CD4-positive, CD25-positive, alpha-beta regulatory T cell (primary cell): ENCODE results near the gene EPB41. TPM values are rescaled to one million over a fixed set of nuclear protein-coding genes. Genes with fewer than 3 reads are reported as not detected.
A peak's percentile ranks its signal among the peaks of the same experiment; 100 is the strongest.
"Not testable (repeated sequence)": the region's sequence is repeated elsewhere in the genome, so short reads cannot be mapped to it uniquely, and the experiment has no call there.

Source experiments
- ATAC-seq, 2 donors: fragments of 150-1000 bp; cut with Tn5 transposase; one replicate each; pipeline ENCODE4 v1.10.0; 2021; ENCODE audit warnings: low read depth in 2 of 2, moderate number of reproducible peaks in 2 of 2, moderate library complexity in 1 of 2
- DNase-seq, 3 donors: peaks; one replicate each; pipeline versions ENCODE4 v3.0.0 to v3.0.0-alpha.2; 2012 to 2022; ENCODE audit warnings: mixed read lengths in 1 of 3
- H3K27ac ChIP-seq: one replicate; pipeline ENCODE4 v1.7.0; 2013; ENCODE audit warnings: mild to moderate bottlenecking, low read length; ENCODE audit not compliant: insufficient read depth, poor library complexity, severe bottlenecking
- H3K27me3 ChIP-seq: one replicate; pipeline ENCODE4 v1.7.0; 2013; ENCODE audit warnings: low read length; ENCODE audit not compliant: control insufficient read depth, insufficient read depth
- H3K36me3 ChIP-seq: one replicate; pipeline ENCODE4 v1.7.0; 2013; ENCODE audit warnings: mild to moderate bottlenecking, low read length, moderate library complexity; ENCODE audit not compliant: control insufficient read depth, insufficient read depth
- H3K4me1 ChIP-seq: 2 replicates; pipeline ENCODE4 v1.7.0; 2013; ENCODE audit warnings: mild to moderate bottlenecking, low read length; ENCODE audit not compliant: insufficient read depth, control insufficient read depth, poor library complexity, severe bottlenecking
- H3K4me3 ChIP-seq: one replicate; pipeline ENCODE4 v1.7.0; 2013; ENCODE audit warnings: low read depth, mild to moderate bottlenecking, low read length, moderate library complexity
- H3K9me3 ChIP-seq, 2 experiments: 1 replicate in 1 of 2; 2 replicates in 1 of 2; pipeline ENCODE4 v1.7.0; 2013; ENCODE audit warnings: low read length in 2 of 2, mild to moderate bottlenecking in 1 of 2, moderate library complexity in 1 of 2; ENCODE audit not compliant: control insufficient read depth in 2 of 2
- H3K27ac Mint-ChIP-seq, 3 donors: one replicate each; pipeline ENCODE4 v1.8.0; 2020 to 2022; ENCODE audit warnings: mild to moderate bottlenecking in 3 of 3, mixed read lengths in 3 of 3, moderate library complexity in 2 of 3
- H3K27me3 Mint-ChIP-seq: one replicate; pipeline ENCODE4 v1.8.0; 2022; ENCODE audit warnings: mild to moderate bottlenecking, mixed read lengths
- H3K36me3 Mint-ChIP-seq: one replicate; pipeline ENCODE4 v1.8.0; 2020; ENCODE audit warnings: mixed read lengths
- H3K4me1 Mint-ChIP-seq, 4 donors: one replicate each; pipeline ENCODE4 v1.8.0; 2020 to 2022; ENCODE audit warnings: mixed read lengths in 4 of 4, mild to moderate bottlenecking in 1 of 4
- H3K4me3 Mint-ChIP-seq, 4 donors: one replicate each; pipeline ENCODE4 v1.8.0; 2020 to 2022; ENCODE audit warnings: mild to moderate bottlenecking in 4 of 4, mixed read lengths in 4 of 4, moderate library complexity in 3 of 4
- H3K9me3 Mint-ChIP-seq, 7 donors: one replicate each; pipeline ENCODE4 v1.8.0; 2020 to 2022; ENCODE audit warnings: mixed read lengths in 7 of 7, mild to moderate bottlenecking in 3 of 7, moderate library complexity in 2 of 7
- polyA plus RNA-seq, 4 donors: library from polyadenylated mRNA; unstranded; fragments of 300-500 nt; fragmentation: Illumina TruSeq; gene quantifications; one replicate each; pipeline ENCODE4 v1.2.3, GENCODE V29; 2021
- total RNA-seq: library from RNA; stranded (reverse); gene quantifications from one replicate; pipeline ENCODE4 v1.2.3, GENCODE V29; 2022

Gene EPB41
- total and polyA plus RNA-seq, 5 donors from 2014 or later, result 118 to 309 (median 161) TPM

GRCh38 chr1:29124366-29125236, 210.2 kb downstream of the EPB41 start:
- Mint-ChIP-seq H3K9me3 (peaks cover 0 to 2% (median 0%) of the 10 kb centered on the region in 7 donors), H3K27me3 (peaks cover 51% of the 10 kb centered on the region), H3K36me3 (peaks cover 5% of the 10 kb centered on the region), H3K4me1 (peaks cover 0 to 20% (median 4%) of the 10 kb centered on the region in 4 donors), H3K27ac (no peak overlapping the region), H3K4me3 (peak overlapping the region in 3 of 4 donors; percentile 52 to 74 (median 74))
- Histone ChIP-seq H3K36me3 (peaks cover 4% of the 10 kb centered on the region), H3K27me3 (no peaks in the 10 kb centered on the region), H3K9me3 (no peaks in the 10 kb centered on the region), H3K27ac (no peak overlapping the region), H3K4me1 (peaks cover 33% of the 10 kb centered on the region), H3K4me3 (no peak overlapping the region)
- ATAC-seq (peak in 1 of 2 donors; percentile 38), DNase-seq (peak; percentile 36 to 74 (median 49))

GRCh38 chr1:29125237-29125641, 210.9 kb downstream of the EPB41 start:
- ATAC-seq (no peak), DNase-seq (no peak)
- peak overlapping the region in 1 of 3 donors; percentile 51 for H3K27ac Mint-ChIP-seq
- H3K9me3 ChIP-seq, result no peaks in the 10 kb centered on the region
- peaks cover 33% of the 10 kb centered on the region for H3K4me1 ChIP-seq
- no peak overlapping the region for H3K4me3 ChIP-seq
- H3K27me3 Mint-ChIP-seq, result peaks cover 52% of the 10 kb centered on the region
- peaks cover 0 to 17% (median 4%) of the 10 kb centered on the region in 4 donors for H3K4me1 Mint-ChIP-seq
- peak overlapping the region; percentile 85 to 90 (median 86) for H3K4me3 Mint-ChIP-seq
- peaks cover 0 to 2% (median 0%) of the 10 kb centered on the region in 7 donors for H3K9me3 Mint-ChIP-seq
- no peaks in the 10 kb centered on the region for H3K36me3 Mint-ChIP-seq
- peaks cover 3% of the 10 kb centered on the region for H3K36me3 ChIP-seq
- H3K27me3 ChIP-seq, result no peaks in the 10 kb centered on the region
- H3K27ac ChIP-seq, result no peak overlapping the region

GRCh38 chr1:29125788-29126187, 211.4 kb downstream of the EPB41 start:
- Histone ChIP-seq H3K27me3 (no peaks in the 10 kb centered on the region), H3K36me3 (no peaks in the 10 kb centered on the region), H3K4me1 (peaks cover 33% of the 10 kb centered on the region), H3K9me3 (no peaks in the 10 kb centered on the region), H3K4me3 (no peak overlapping the region), H3K27ac (no peak overlapping the region)
- Mint-ChIP-seq H3K36me3 (no peaks in the 10 kb centered on the region), H3K27me3 (peaks cover 52% of the 10 kb centered on the region), H3K4me3 (peak overlapping the region; percentile 85 to 90 (median 86)), H3K9me3 (peaks cover 0 to under 1% (median 0%) of the 10 kb centered on the region in 7 donors), H3K4me1 (peaks cover 0 to 17% (median 2%) of the 10 kb centered on the region in 4 donors), H3K27ac (peak overlapping the region in 1 of 3 donors; percentile 51)
- DNase-seq, result no peak
- ATAC-seq, result no peak

- Histone ChIP-seq H3K4me1 (peaks cover 33% of the 10 kb centered on the region), H3K27ac (no peak overlapping the region), H3K27me3 (no peaks in the 10 kb centered on the region), H3K36me3 (no peaks in the 10 kb centered on the region), H3K4me3 (no peak overlapping the region), H3K9me3 (no peaks in the 10 kb centered on the region)
- Mint-ChIP-seq H3K27me3 (peaks cover 50% of the 10 kb centered on the region), H3K4me3 (peak overlapping the region; percentile 85 to 90 (median 86)), H3K4me1 (peaks cover 0 to 17% (median 2%) of the 10 kb centered on the region in 4 donors), H3K9me3 (no peaks in the 10 kb centered on the region), H3K27ac (no peak overlapping the region), H3K36me3 (no peaks in the 10 kb centered on the region)
- DNase-seq (no peak), ATAC-seq (no peak)
Observed at GRCh38 chr1:29126198-29126597, 211.8 kb downstream of the EPB41 start.

GRCh38 chr1:29128739-29129138, 214.4 kb downstream of the EPB41 start:
- H3K27ac Mint-ChIP-seq, result no peak overlapping the region
- DNase-seq (no peak), ATAC-seq (no peak)
- no peaks in the 10 kb centered on the region for H3K9me3 ChIP-seq
- H3K27me3 Mint-ChIP-seq, result peaks cover 52% of the 10 kb centered on the region
- H3K4me1 Mint-ChIP-seq, result peaks cover 0 to 12% (median 2%) of the 10 kb centered on the region in 4 donors
- H3K4me3 ChIP-seq, result no peak overlapping the region
- no peaks in the 10 kb centered on the region for H3K36me3 ChIP-seq
- no peak overlapping the region for H3K4me3 Mint-ChIP-seq
- no peaks in the 10 kb centered on the region for H3K27me3 ChIP-seq
- H3K4me1 ChIP-seq, result peaks cover 13% of the 10 kb centered on the region
- H3K27ac ChIP-seq, result no peak overlapping the region
- no peaks in the 10 kb centered on the region for H3K9me3 Mint-ChIP-seq
- H3K36me3 Mint-ChIP-seq, result no peaks in the 10 kb centered on the region

- no peak for DNase-seq
- no peak overlapping the region for H3K27ac ChIP-seq
- Mint-ChIP-seq H3K27me3 (peaks cover 53% of the 10 kb centered on the region), H3K27ac (no peak overlapping the region), H3K36me3 (no peaks in the 10 kb centered on the region), H3K4me3 (peak overlapping the region in 1 of 4 donors; percentile 2), H3K4me1 (peaks cover 0 to 10% (median 2%) of the 10 kb centered on the region in 4 donors), H3K9me3 (peaks cover 0 to 1% (median 0%) of the 10 kb centered on the region in 7 donors)
- no peaks in the 10 kb centered on the region for H3K9me3 ChIP-seq
- H3K36me3 ChIP-seq, result no peaks in the 10 kb centered on the region
- no peaks in the 10 kb centered on the region for H3K27me3 ChIP-seq
- H3K4me1 ChIP-seq, result peaks cover 2% of the 10 kb centered on the region
- H3K4me3 ChIP-seq, result no peak overlapping the region
- ATAC-seq, result no peak
Observed at GRCh38 chr1:29129916-29130315, 215.5 kb downstream of the EPB41 start.

GRCh38 chr1:29131056-29131455, 216.7 kb downstream of the EPB41 start:
- not testable (repeated sequence) for H3K36me3 Mint-ChIP-seq, H3K4me1 ChIP-seq, H3K9me3 Mint-ChIP-seq, H3K27ac ChIP-seq, H3K27ac Mint-ChIP-seq, DNase-seq, H3K4me1 Mint-ChIP-seq, H3K27me3 ChIP-seq, H3K4me3 ChIP-seq, H3K9me3 ChIP-seq, H3K4me3 Mint-ChIP-seq, H3K36me3 ChIP-seq, ATAC-seq
- peaks cover 46% of the 10 kb centered on the region for H3K27me3 Mint-ChIP-seq
